ENCODE results near the gene TMEM141. TPM values are rescaled to one million over a fixed set of nuclear protein-coding genes. Genes with fewer than 3 reads are reported as not detected.

Gene TMEM141
- total and polyA plus RNA-seq, 11 donors = 45.6 to 122 (median 66.9) TPM

GRCh38 chr9:136769710-136770191 lies 21.4 kb upstream of the TMEM141 start:
- Histone ChIP-seq H3K27ac (no peak overlapping the region), H3K4me3 (no peak overlapping the region), H3K4me1 (peaks cover 0 to 4% (median 0%) of the 10 kb centered on the region in 12 donors), H3K27me3 (peaks cover 0 to 7% (median 0%) of the 10 kb centered on the region in 9 donors), H3K36me3 (no peaks in the 10 kb centered on the region), H3K9me3 (peaks cover 0 to 9% (median 5%) of the 10 kb centered on the region in 12 donors)
- DNase-seq (peak in 1 of 5 donors; percentile 22), ATAC-seq (peak in 2 of 4 donors; percentile 48 to 52)
- intact Hi-C loops (cut with DNase I) = no loop called here
- 10 to 23% (median 12%) methylated on average over 9 to 16 of the region's 16 CpGs for WGBS, 4 donors
- no peak for TF ChIP-seq POLR2A (IDR thresholded peaks at IDR 0.05)
- peak; percentile 23 to 50 (median 36) for TF ChIP-seq CTCF (IDR thresholded peaks at IDR 0.05)

- peaks cover 0 to 9% (median 5%) of the 10 kb centered on the region in 12 donors for H3K9me3 ChIP-seq
- DNase-seq = no peak
- 82 to 84% (median 83%) methylated on average over 3 of the region's 3 CpGs for WGBS, 4 donors
Observed at GRCh38 chr9:136771907-136772415, 19.2 kb upstream of the TMEM141 start.

GRCh38 chr9:136773386-136774044 lies 17.6 kb upstream of the TMEM141 start:
- DNase-seq = no peak
- ATAC-seq = peak in 3 of 4 donors; percentile 42 to 69 (median 49)
- no peak for TF ChIP-seq CTCF (IDR thresholded peaks at IDR 0.05)
- no peak for TF ChIP-seq POLR2A (IDR thresholded peaks at IDR 0.05)
- Histone ChIP-seq H3K27me3 (no peaks in the 10 kb centered on the region), H3K36me3 (no peaks in the 10 kb centered on the region), H3K9me3 (peaks cover 0 to 9% (median 5%) of the 10 kb centered on the region in 12 donors), H3K4me1 (no peaks in the 10 kb centered on the region), H3K27ac (no peak overlapping the region), H3K4me3 (no peak overlapping the region)
- 78 to 87% (median 85%) methylated on average over 7 of the region's 7 CpGs for WGBS, 4 donors
- intact Hi-C loops (cut with DNase I) = no loop called here

More at GRCh38 chr9:136771907-136772415, 19.2 kb upstream of the TMEM141 start:
- no peak for TF ChIP-seq CTCF (IDR thresholded peaks at IDR 0.05)
- TF ChIP-seq POLR2A (IDR thresholded peaks at IDR 0.05) = no peak
- H3K4me1 ChIP-seq = no peaks in the 10 kb centered on the region
- H3K27ac ChIP-seq = no peak overlapping the region
- no peak overlapping the region for H3K4me3 ChIP-seq
- intact Hi-C loops (cut with DNase I) = no loop called here
- H3K36me3 ChIP-seq = no peaks in the 10 kb centered on the region
- peaks cover 0 to 7% (median 0%) of the 10 kb centered on the region in 9 donors for H3K27me3 ChIP-seq
- no peak for ATAC-seq

- 90 to 96% (median 93%) methylated on average over 10 to 12 of the region's 12 CpGs for WGBS, 4 donors
- H3K9me3 ChIP-seq = peaks cover 0 to 9% (median 5%) of the 10 kb centered on the region in 12 donors
- H3K27me3 ChIP-seq = no peaks in the 10 kb centered on the region
- no peak overlapping the region for H3K4me3 ChIP-seq
- DNase-seq (no peak), ATAC-seq (no peak)
- no peaks in the 10 kb centered on the region for H3K36me3 ChIP-seq
- intact Hi-C loops (cut with DNase I) = no loop called here
- H3K27ac ChIP-seq = no peak overlapping the region
- no peaks in the 10 kb centered on the region for H3K4me1 ChIP-seq
- TF ChIP-seq CTCF (IDR thresholded peaks at IDR 0.05) (no peak), POLR2A (IDR thresholded peaks at IDR 0.05) (no peak)
Observed at GRCh38 chr9:136774416-136775045, 16.6 kb upstream of the TMEM141 start.

Data from heart left ventricle (tissue), 16 donors.